Measurements from ENCODE around the gene LIF. TPM values are rescaled to one million over a fixed set of nuclear protein-coding genes. Genes with fewer than 3 reads are reported as not detected.
"Not testable (repeated sequence)": the region's sequence is repeated elsewhere in the genome, so short reads cannot be mapped to it uniquely, and the experiment has no call there.

LIF gene
- total and polyA plus RNA-seq, 2 donors from 2014 or later, result 0.67 to 10.7 TPM

DNA sequence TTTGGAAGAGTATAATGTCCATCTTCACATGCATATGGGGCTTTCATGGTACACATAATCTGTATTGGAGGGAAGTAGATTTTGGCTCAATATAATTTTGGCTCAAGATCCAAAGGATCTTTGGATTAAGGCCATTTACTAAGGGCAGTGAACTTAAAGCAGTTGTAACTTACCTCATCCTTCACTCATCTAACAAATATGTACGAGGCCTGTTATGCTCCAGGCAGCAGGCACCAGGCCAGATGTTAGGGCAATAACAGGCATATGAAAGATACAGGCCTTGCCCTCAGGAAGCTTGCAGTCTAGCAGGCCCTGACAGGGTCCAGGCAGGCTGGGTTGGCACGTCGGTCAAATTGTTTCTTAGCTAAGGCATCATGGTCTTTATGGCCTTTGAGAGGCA lies 44.6 kb downstream of the LIF start:
- H3K4me1 ChIP-seq (ENCODE audit: control insufficient read depth in 2 of 3, insufficient read depth in 2 of 3, low read depth in 1 of 3, low read length in 3 of 3), result peaks cover 0 to 6% (median 0%) of the 10 kb centered on the region in 3 donors
- no peak for FAIRE-seq
- H3K4me3 ChIP-seq (ENCODE audit: low read length in 3 of 3), result no peak overlapping the region
- intact Hi-C loops (cut with DNase I), result no loop called here
- TF ChIP-seq CTCF (IDR thresholded peaks at IDR 0.05; ENCODE audit: borderline replicate concordance, extremely low read depth, insufficient read depth), result no peak
- H3K27ac ChIP-seq (ENCODE audit: low read depth in 2 of 2, low read length in 2 of 2), result no peak overlapping the region
- DNase-seq, result no peak
- no peaks in the 10 kb centered on the region for H3K9me3 ChIP-seq (ENCODE audit: control insufficient read depth in 2 of 3, insufficient read depth in 1 of 3, low read length in 3 of 3)
- H3K9ac ChIP-seq (ENCODE audit: low read length in 3 of 3), result no peak overlapping the region
- no peaks in the 10 kb centered on the region for H3K27me3 ChIP-seq (ENCODE audit: control insufficient read depth, insufficient read depth, low read length)
- H3K36me3 ChIP-seq (ENCODE audit: control insufficient read depth in 2 of 3, insufficient read depth in 3 of 3, low read length in 3 of 3), result no peaks in the 10 kb centered on the region

- H3K9me3 ChIP-seq (ENCODE audit: control insufficient read depth in 2 of 3, insufficient read depth in 1 of 3, low read length in 3 of 3); H3K4me3 ChIP-seq (ENCODE audit: low read length in 3 of 3); H3K36me3 ChIP-seq (ENCODE audit: control insufficient read depth in 2 of 3, insufficient read depth in 3 of 3, low read length in 3 of 3); H3K9ac ChIP-seq (ENCODE audit: low read length in 3 of 3); H3K27ac ChIP-seq (ENCODE audit: low read depth in 2 of 2, low read length in 2 of 2); H3K27me3 ChIP-seq (ENCODE audit: control insufficient read depth, insufficient read depth, low read length); FAIRE-seq; intact Hi-C loops (cut with DNase I); H3K4me1 ChIP-seq (ENCODE audit: control insufficient read depth in 2 of 3, insufficient read depth in 2 of 3, low read depth in 1 of 3, low read length in 3 of 3); DNase-seq: not testable (repeated sequence)
These were observed 45.7 kb downstream of the LIF start for GRCh38 chr22:30200905-30201304.

DNA sequence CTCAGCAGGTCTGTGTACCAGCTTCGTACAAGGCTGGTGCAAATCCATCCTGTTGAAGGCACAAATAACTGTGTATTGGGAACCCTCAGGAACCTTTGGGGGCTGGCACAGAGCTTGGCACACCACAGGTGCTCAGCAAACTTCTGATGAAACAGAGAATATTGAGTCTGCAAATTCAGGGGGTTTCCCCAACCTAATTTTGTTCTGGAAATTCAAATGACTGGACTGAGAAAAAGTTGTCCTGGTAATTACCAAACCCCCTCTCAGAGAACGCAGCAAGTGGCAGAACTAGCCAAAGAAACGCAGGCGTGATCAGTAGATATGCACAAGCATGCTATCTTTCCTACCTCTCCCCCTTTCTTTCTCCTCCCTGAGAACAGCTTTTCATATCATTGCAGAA lies 47.6 kb downstream of the LIF start:
- no peak overlapping the region for H3K4me3 ChIP-seq (ENCODE audit: low read length in 3 of 3)
- peaks cover 0 to 15% (median 10%) of the 10 kb centered on the region in 3 donors for H3K4me1 ChIP-seq (ENCODE audit: control insufficient read depth in 2 of 3, insufficient read depth in 2 of 3, low read depth in 1 of 3, low read length in 3 of 3)
- DNase-seq, result no peak
- H3K9me3 ChIP-seq (ENCODE audit: control insufficient read depth in 2 of 3, insufficient read depth in 1 of 3, low read length in 3 of 3), result no peaks in the 10 kb centered on the region
- FAIRE-seq, result no peak
- intact Hi-C loops (cut with DNase I), result no loop called here
- no peaks in the 10 kb centered on the region for H3K27me3 ChIP-seq (ENCODE audit: control insufficient read depth, insufficient read depth, low read length)
- H3K36me3 ChIP-seq (ENCODE audit: control insufficient read depth in 2 of 3, insufficient read depth in 3 of 3, low read length in 3 of 3), result no peaks in the 10 kb centered on the region
- H3K27ac ChIP-seq (ENCODE audit: low read depth in 2 of 2, low read length in 2 of 2), result no peak overlapping the region
- TF ChIP-seq CTCF (IDR thresholded peaks at IDR 0.05; ENCODE audit: borderline replicate concordance, extremely low read depth, insufficient read depth), result no peak
- H3K9ac ChIP-seq (ENCODE audit: low read length in 3 of 3), result no peak overlapping the region

DNA sequence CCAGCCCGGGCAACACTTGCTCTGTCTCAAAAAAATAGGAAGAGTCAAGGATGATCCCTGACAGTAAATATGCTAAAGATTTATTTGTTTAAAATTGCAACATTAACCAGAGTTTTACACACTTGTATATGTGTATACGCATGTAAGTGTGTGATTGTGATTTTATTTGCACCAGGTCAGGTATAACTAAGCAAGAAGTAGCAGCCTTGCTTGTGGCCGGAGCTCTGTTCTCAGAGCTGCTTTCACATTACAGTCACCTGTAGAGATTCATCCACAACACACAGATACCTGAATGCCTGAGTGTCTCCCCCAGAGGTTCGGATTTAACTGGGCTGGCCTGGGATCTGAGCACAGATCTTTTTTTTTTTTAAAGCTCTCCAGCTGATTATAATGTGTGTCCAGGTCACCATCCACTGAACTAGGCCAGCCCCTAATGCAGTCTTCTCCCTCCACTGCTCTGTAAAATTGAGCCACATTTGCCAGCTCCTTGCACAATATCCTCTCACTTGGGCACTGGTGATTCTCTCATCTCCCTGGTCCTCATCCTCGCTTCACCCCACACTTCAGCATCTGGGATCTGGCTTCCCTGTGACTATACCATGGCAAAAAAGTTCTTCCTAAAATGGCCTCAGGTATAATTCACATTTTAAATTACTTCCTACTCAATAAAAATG lies 48.3 kb downstream of the LIF start:
- H3K4me1 ChIP-seq (ENCODE audit: control insufficient read depth in 2 of 3, insufficient read depth in 2 of 3, low read depth in 1 of 3, low read length in 3 of 3), result peaks cover 0 to 15% (median 10%) of the 10 kb centered on the region in 3 donors
- no peaks in the 10 kb centered on the region for H3K9me3 ChIP-seq (ENCODE audit: control insufficient read depth in 2 of 3, insufficient read depth in 1 of 3, low read length in 3 of 3)
- intact Hi-C loops (cut with DNase I), result no loop called here
- FAIRE-seq, result no peak
- no peak overlapping the region for H3K4me3 ChIP-seq (ENCODE audit: low read length in 3 of 3)
- no peaks in the 10 kb centered on the region for H3K36me3 ChIP-seq (ENCODE audit: control insufficient read depth in 2 of 3, insufficient read depth in 3 of 3, low read length in 3 of 3)
- no peak for TF ChIP-seq CTCF (IDR thresholded peaks at IDR 0.05; ENCODE audit: borderline replicate concordance, extremely low read depth, insufficient read depth)
- no peak for DNase-seq
- H3K9ac ChIP-seq (ENCODE audit: low read length in 3 of 3), result no peak overlapping the region
- no peaks in the 10 kb centered on the region for H3K27me3 ChIP-seq (ENCODE audit: control insufficient read depth, insufficient read depth, low read length)
- H3K27ac ChIP-seq (ENCODE audit: low read depth in 2 of 2, low read length in 2 of 2), result no peak overlapping the region
